ENCODE results near the gene MDFIC.

DNA sequence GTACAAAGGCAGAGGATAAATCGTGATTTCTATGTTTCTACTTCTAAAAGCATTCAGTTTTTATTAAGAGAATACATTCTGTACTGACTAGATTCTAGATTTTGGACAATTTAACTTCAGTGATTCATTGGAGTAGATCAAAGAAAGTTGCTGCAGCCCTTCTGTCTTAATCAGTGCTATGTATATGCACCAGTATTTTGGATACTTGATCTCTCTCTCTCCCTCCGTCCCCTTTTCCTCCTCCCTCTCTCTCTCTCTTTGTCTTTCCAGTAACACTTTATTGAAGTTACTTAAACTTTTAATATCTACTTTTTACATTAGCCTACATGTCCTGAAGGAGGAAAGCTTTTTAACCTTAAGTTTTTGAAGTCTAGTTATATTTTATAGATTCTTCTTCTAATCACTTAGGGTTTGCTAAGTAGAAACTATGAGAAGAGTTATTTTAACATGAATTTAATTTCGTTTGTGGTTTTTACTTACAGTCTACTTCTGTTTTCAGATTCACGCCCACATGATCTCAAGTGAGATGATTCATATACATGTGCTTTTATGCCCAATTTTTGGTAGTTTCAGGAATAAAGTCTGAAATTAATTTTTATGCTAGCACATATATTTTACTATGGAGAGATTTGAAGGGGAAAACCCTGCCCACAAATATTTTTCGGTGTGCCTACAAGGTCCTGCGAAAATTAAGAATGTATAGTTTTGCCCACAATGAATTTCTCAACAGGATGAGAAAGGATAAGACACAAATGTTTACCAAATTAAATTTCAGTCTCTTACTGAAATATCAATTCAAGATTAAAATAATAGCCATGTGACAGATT lies 9.1 kb downstream of the MDFIC start:
- TF ChIP-seq CTCF (IDR thresholded peaks at IDR 0.05; ENCODE audit: low read depth, low read length, missing input control) (no peak), GABPA (IDR thresholded peaks at IDR 0.05 in 1 of 2, conservative IDR thresholded peaks at IDR 0.05 in 1 of 2) (no peak), HNF4A (conservative IDR thresholded peaks at IDR 0.05) (no peak), JUND (IDR thresholded peaks at IDR 0.05) (no peak), FOXA1 (IDR thresholded peaks at IDR 0.05) (no peak), YY1 (IDR thresholded peaks at IDR 0.05) (no peak), RAD21 (IDR thresholded peaks at IDR 0.05) (no peak)
- TF ChIP-seq, protein P1, sequence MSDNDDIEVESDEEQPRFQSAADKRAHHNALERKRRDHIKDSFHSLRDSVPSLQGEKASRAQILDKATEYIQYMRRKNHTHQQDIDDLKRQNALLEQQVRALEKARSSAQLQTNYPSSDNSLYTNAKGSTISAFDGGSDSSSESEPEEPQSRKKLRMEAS (IDR thresholded peaks at IDR 0.05), result no peak

All from liver (tissue), 3 donors.